GM04503 (cell line): ENCODE results near the gene SNPH.

Source experiments
- DNase-seq: peaks from one replicate; pipeline ENCODE4 v3.0.0-alpha.2; 2012; ENCODE audit warnings: low read depth

SNPH gene

DNA sequence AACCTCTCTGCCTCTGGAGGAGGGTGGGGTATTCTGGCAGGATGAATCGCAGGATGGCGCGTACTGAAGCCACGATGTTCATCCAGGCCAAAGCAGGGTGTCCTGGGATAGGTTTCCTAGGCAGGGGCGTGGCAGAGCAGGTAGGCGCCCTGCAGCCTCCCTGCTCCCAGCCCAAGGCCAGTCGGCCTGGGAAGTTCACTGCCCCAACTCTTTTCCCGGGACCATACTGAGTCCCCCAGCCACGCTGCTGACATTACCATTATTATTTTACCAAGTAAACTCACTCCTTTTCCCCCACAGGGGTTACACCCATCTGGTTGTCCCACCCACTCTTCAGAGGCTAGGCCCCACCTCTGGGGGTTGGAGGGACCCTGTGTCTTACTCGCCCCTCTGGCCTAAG, 41.1 kb downstream of the SNPH start:
- no peak for DNase-seq

GRCh38 chr20:1307571-1307971, 41.5 kb downstream of the SNPH start:
- DNase-seq: no peak

- no peak for DNase-seq
Observed at GRCh38 chr20:1308067-1308701, 42.1 kb downstream of the SNPH start.

GRCh38 chr20:1308702-1309095, 42.6 kb downstream of the SNPH start:
- no peak for DNase-seq

DNA sequence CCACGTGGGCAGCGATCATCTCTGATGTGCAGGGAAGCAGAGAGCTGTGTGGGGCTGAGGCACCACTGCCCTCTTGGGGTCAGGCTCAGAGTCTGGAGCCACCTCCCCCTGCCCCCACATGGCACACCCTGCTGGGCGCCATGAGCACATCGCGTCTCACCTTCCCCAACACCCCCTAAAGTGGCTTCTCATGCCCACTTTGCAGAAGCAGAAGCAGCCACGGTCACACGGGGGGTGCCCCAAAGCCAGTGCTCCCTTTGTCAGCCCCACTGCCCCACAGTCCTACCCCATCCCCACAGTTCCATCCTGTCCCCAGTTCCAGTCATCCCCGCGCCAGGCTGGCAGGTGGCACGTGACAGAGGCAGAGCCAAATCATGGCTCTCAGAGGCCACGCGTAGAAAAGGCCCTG, 43.3 kb downstream of the SNPH start:
- DNase-seq: no peak

- DNase-seq: no peak
Observed at GRCh38 chr20:1310071-1310470, 44.0 kb downstream of the SNPH start.

GRCh38 chr20:1310506-1311190, 44.6 kb downstream of the SNPH start:
- DNase-seq: no peak

- DNase-seq: no peak
Observed at GRCh38 chr20:1312308-1312707, 46.2 kb downstream of the SNPH start.

DNA sequence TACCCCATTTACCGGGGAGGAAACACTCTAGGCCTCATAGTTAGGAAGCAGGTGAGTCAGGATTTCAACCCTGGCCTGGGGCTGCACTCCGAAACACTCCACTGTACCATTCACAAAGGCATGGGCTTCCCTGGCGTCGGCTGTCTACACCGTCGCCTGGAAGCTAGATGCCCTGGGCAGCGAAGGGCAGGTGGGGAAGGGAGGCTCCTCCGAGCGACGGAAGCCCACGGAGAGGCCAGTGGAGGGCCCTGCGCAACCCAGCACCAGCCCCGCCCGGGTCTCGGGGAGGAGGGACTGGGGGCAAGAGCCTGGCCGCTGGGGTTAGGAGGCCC, 46.8 kb downstream of the SNPH start:
- no peak for DNase-seq

- DNase-seq: peak; percentile 12
Observed at GRCh38 chr20:1313236-1313964, 47.3 kb downstream of the SNPH start.

DNA sequence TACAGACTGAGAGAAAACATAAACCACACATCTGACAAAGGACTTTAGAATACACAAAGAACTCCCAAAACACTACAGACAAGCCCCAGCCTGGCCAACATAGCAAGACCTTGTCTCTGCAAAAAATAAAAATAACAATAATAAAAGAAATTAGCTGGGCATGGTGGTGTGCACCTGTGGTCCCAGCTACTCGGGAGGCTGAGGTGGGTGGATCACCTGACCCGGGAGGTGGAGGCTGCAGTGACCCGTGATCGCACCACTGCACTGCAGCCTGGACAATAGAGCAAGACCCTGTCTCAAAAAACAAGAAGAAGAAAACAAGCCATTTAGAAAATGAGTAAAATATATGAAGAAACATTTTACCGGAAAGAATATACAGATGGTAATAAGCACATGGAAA, 49.7 kb downstream of the SNPH start:
- DNase-seq: no peak

- no peak for DNase-seq
Observed at GRCh38 chr20:1317545-1318255, 51.6 kb downstream of the SNPH start.

- DNase-seq: no peak
Observed at GRCh38 chr20:1319051-1319450, 53.0 kb downstream of the SNPH start.

GRCh38 chr20:1319462-1319861, 53.4 kb downstream of the SNPH start:
- DNase-seq: no peak

- DNase-seq: no peak
Observed at GRCh38 chr20:1320016-1320415, 53.9 kb downstream of the SNPH start.

DNA sequence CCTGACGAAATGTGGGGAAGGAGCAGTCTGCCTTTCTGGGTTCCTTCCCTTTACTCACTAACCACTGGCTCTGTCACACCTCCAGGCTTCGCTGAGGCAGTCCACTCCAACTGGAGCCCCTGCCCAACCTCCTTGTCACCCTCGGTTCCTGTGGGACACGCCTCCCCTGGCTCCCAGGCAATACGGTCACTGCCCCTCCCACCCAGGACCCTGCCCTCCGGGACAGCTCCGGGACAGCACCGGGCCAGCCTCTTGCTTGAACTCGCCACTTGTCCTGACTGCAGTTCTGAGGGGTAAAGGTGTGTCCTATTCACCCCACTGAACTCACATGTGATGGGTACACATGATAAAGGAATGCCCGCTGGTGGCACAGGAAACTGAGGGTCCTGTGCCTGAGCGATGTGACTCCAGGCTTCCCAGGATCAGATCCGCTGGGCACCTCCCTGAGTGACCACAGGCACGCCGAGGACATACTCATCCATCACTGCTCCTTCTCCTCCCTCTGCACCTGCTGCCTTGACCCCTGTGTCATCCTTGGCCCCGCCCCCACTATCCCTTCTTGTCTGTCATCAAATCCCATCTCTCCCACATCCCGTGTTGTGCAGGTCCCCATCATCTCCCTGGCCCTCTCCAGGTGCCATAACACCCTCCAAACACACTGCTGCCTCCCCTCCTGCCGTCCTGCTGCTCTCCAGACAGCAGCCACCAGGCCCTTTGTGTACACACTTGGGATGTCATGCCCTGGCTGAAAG, 55.0 kb downstream of the SNPH start:
- no peak for DNase-seq

- no peak for DNase-seq
Observed at GRCh38 chr20:1321654-1321939, 55.5 kb downstream of the SNPH start.

DNA sequence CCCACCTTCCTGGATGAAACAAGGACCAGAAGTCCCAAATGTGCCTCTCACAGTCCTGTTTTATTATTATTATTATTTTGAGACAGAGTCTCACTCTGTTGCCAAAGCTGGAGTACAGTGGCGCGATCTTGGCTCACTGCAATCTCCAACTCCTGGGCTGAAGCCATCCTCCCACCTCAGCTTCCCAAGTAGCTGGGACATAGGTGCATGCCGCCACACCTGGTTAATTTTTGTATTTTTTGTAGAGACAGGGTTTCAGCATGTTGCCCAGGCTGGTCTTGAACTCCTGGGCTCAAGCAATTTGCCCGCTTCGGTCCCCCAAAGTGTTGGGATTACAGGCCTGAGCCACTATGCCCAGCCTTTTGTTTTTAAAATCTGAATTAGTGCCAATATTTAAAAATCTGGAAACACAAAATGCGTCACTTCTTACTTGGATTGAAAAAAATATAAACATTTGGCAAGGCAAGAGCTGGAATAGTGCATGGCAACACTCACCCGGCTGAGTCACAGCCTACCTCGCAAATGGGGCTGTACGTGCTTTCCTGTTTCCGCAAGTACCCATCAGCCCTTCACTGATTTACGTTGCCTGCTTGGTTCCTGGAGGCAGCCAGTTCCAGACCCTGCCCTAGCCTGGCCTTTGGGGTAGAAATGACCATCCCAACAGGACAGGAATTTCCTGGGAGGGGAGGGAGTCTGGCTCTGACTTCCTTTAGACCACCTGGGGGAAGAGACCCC, 56.6 kb downstream of the SNPH start:
- DNase-seq: peak; percentile 90

- no peak for DNase-seq
Observed at GRCh38 chr20:1323256-1323655, 57.2 kb downstream of the SNPH start.

DNA sequence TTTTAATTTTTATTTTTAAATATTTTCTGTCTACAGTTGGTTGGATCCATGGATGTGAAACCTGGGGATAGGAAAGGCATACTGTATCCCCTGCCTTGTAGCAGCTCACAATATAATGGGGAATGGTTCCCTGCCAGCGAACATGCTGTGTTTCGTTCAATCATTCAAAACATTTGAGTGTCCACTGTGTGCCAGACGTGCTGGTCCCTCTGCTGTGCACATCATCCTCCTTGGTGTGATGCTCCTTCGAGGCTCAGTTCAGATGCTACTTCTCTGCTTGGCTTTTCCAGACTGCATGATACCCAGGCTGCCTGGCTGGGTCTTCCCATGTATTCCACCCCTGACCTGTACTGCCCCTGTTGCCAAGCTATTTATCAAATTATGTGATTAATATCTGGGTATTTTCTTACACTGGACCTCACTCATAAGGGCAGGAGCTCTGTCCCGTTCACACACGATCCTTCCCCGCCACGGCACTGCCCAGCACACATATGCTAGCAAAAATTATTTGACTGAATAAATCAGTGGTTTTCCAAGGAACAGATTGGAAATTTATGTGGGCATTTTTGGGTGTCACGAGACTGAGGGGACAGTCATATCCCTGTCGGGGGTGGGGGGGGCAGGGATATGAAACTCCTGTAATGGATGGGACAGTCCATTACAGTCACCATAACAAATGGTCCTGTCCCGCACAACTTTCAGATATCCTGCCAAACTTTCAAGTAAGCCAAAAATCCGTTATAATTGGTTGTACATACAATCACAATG, 57.9 kb downstream of the SNPH start:
- DNase-seq: no peak

- no peak for DNase-seq
Observed at GRCh38 chr20:1324598-1325172, 58.6 kb downstream of the SNPH start.
